DMS79 treated with DMSO at 0.1 percent for 48 hours (cell line): ENCODE results near the gene HOXA6.

ENCODE experiments used
- DNase-seq: peaks from one replicate; lab custom pipeline; 2025; lab: John Stamatoyannopoulos, UW

The HOXA6 gene

DNA sequence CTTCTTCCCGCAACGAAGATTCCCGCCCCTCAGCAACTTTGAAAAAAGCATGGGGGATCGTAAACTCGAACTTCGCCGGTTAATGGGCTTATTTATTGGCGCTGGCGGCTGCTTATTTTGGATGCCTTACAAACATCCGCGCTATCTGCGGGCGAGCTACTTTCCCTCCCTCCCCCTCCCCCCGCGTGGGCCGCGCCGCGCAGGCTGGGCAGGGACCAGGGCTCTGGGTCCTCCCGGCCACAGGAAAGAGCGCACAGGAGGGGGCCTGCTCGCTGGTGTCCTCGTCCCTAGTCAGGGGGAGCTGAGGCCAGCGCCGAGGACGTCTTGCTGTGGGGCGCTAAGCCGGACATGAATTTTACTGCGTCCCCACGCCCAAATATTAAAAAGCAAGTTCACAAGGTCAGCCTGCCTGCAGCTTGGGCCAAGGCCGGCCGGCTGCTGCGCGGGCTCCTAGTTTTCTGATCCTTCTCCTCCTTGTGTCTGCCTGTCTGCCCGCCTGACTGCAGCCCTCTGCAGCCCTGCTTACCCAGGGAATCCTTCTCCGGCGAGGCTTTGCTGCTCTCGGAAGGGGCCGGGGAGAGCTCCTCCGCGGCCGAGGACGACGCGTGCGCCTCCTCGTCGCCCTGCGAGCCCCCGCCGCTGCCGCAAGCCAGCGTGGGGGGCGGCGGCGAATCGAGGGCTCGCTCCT is 25.4 kb upstream of the HOXA6 start:
- DNase-seq, result no peak

- peak; percentile 49 for DNase-seq
Measured at GRCh38 chr7:27172315-27172774, 24.8 kb upstream of the HOXA6 start.

- DNase-seq, result peak; percentile 74
Measured at GRCh38 chr7:27171637-27172314, 24.2 kb upstream of the HOXA6 start.

- DNase-seq, result peak; percentile 74
Measured at GRCh38 chr7:27171325-27171636, 23.7 kb upstream of the HOXA6 start.

DNA sequence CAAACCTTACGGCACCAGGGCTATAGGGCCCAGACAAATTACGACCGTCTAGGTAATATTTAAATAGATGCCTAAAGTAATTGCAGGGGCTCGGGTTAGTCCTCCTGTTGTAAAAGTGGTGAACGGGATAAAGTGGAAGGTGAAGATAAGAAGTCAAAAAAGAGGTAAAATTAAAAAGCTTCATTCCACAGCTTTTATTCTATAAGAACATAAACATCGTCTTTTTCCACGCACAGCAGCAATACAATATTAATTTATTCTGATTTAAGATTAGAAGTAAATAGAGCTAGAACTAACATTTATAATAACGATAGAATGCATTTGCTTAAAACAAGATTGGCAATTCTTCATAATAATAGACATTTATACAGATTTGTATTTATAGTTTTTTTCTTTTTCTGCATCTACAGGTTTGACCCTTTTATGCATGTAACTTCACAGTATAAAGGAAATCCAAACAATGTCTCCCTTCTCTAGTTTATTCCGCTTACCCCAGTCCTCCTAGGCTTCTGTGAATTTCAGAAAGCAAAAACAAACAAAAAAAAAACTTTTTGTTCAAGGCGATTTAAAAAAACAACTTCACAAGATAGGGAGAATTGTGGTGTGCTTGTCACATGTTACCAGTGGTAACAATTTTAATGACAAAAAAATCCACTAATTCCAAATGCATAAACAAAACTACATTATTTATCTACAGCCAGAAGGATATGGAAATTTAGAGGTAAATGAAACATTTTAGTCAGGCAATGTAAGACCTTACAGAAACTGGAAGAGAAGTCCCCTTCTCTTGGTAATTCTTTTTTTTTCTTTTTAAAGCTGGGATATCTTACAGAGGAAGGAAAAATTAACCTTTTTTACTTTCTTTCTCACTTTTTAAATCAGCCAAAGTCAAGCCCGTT is 23.1 kb upstream of the HOXA6 start:
- DNase-seq, result peak; percentile 74

DNA sequence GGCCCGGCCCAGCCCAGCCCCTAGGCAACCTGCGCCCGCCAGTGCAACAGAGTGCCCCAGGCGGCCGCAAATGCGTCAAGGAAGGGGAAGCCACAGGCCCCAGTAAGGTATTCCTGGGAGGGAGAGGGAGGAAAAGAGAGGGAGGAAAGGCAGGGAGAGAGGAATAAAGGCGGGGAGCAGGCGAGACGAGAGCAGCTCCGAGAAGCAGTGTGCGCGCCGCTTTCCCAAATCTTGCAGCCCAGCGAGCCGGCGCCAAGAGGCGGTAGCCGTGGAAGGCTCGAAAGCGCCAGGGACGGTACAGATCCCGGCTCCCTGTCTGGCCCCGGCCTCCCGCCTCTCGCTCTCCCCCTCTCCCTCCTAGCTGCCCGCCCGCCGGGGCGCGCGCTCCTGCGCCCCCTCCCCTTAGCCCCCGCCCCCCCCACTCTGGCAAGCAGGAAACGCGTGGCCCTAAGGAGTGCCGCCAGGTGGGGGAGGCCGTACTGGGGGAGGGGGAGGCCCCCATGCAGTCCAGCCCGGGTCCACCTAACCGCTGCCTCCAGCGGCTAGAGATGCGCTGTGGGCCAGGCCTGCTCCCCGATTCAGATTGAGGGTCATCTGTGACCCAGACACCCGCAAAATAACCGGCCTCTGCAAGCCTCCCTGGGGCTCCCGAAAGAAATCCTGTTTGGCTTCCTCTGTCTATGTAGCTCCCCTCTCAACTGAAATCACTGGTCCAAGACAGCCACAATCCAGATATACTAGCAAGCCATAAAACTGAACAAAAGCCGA is 22.3 kb upstream of the HOXA6 start:
- DNase-seq, result peak; percentile 74

GRCh38 chr7:27168265-27168947 is 20.8 kb upstream of the HOXA6 start:
- peak; percentile 75 for DNase-seq

DNA sequence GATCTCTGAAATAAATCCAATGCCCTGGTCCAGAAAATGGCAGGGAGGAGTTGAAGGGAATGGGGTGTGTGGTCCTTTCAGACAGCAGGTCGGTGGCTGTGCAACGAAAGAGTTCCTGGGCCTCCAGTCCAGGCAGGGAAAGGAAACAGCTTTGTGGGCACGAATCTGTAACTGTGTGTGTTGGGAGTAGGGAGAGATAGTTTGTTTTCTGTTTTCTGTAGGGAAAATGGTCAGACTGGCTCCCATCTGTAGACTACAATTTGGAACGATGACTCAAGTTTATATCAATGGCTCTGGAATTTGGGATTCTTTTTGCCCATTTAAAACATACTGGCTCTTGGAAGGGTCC is 20.3 kb upstream of the HOXA6 start:
- no peak for DNase-seq

- no peak for DNase-seq
Measured at GRCh38 chr7:27166531-27167505, 19.2 kb upstream of the HOXA6 start.

DNA sequence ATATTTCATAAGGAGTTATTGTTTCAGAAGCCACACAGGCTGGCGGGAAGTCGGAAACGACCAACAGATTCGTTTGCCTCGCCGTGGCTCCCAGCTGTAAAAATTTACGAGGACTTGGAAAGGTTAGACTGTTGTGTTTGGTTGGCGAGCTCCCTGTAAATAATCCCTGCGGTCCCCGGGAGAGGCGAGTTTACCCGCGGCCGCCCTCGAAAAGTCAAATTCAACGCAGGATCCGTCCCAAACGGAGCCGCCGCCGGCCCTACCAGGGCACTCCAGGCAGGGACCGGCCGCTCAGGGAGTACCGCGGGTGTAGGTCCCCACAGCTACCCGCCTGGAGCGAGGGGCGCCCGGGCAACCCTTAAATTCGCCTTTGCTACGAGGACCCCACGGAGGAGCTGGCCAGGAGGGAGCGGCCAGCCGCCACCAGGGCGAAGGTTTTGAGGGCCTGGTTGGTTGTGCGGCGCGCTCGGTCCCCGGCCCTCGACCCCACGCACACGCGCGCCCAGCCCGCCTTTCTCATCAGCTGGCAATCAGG is 18.5 kb upstream of the HOXA6 start:
- no peak for DNase-seq

DNA sequence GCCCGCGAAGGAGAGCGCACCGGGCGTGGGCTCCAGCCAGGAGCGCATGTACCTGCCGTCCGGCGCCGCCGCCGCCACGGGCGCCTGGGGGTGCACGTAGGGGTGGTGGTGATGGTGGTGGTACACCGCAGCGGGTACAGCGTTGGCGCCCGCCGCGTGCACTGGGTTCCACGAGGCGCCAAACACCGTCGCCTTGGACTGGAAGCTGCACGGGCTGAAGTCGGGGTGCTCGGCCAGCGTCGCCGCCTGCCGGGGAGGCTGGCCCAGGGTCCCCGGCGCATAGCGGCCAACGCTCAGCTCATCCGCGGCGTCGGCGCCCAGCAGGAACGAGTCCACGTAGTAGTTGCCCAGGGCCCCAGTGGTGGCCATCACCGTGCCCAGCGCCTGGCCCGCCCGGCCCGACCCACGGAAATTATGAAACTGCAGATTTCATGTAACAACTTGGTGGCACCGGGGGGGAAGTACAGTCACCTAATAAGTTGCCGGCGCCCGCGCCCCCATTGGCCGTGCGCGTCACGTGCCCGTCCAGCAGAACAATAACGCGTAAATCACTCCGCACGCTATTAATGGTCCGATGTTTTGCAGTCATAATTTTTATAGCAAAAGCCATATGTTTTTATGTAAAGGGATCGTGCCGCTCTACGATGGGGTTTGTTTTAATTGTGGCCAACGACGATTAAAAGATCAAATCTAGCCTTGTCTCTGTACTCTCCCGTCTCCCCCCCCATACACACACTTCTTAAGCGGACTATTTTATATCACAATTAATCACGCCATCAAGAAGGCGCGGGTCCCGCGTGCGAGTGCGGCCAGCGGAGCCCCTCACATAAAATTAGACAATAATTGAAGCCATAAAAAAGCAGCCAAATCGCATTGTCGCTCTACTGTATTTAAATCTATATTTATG is 17.8 kb upstream of the HOXA6 start, which contains the start of gene HOXA9:
Gene HOXA9, minus strand, starts transcription at position 449 of the 907 bp plus-strand sequence. Its CDS starts 80 bp downstream, at position 369.
- DNase-seq, result no peak

GRCh38 chr7:27164367-27165088 is 17.0 kb upstream of the HOXA6 start:
- DNase-seq, result no peak

DNA sequence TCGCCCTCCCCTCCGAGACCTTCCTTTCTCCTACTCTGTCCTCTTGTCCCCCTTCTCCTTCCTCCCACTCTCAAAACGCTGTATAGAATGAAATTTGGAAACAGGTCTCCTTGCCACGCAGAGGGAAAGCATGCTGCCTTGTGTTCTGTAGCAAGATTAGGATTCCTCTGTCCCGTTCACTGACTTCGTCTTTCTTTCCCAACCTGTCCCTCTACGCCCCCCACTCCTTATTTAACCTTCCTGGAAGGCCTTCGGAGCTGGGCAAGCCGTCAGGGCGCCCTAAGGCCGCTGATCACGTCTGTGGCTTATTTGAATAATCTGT is 16.4 kb upstream of the HOXA6 start:
- DNase-seq, result no peak

DNA sequence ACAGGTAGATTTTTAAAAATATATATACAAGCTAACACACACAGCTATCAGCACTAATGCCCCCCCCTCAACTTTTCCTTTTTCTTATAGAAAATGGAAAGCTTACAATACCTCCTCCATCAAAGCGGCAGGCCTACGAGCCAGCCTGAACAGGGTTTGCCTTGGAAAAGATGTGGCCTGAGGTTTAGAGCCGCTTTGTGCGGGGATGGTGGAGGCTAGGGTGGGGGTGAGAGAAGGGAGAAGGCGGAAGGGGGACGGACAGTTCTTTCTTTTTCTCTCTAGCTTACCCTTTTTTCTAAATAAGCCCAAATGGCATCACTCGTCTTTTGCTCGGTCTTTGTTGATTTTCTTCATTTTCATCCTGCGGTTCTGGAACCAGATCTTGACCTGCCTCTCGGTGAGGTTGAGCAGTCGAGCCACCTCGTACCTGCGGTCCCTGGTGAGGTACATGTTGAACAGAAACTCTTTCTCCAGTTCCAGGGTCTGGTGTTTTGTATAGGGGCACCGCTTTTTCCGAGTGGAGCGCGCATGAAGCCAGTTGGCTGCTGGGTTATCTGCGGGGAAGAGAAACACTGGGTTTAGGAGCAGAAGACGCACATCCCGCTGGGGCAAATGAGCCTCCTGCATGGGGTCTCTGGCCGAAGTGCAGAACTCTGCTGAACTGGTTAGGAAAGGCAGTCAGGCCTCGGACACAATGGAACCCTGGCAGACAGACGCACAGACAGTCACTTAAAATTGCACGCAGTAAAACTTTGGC is 15.9 kb upstream of the HOXA6 start:
- no peak for DNase-seq

DNA sequence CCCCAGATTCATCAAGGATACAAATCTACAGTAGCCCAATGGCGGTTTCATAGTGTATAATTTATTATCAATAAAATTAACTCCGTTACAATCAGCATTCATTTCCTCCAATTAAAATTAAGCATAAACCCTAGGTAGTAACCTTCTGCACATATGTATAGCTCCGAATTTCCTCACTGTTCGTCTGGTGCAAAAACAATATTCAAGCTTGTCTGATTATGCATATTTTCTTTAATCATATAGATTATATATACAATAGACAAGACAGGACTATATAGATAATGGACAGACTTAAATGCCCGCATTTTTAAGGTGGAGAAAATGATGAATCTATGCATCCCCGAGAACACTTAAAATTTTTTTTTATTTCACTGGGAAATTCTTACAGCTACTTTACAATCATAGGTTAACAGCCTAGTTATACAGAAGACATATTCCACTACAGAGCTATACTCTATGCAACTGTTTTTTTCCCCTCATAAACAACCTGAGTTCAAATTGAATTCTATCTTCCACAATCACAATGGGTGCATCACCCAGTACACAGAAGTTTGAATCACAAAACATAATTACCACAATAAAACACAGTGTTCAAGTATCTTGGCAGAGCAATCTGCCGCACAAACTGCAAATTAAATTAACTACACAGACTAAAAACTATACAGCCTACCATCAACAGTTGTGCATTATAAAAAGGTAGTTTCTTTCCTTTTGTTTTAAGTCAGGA is 15.2 kb upstream of the HOXA6 start:
- no peak for DNase-seq

DNA sequence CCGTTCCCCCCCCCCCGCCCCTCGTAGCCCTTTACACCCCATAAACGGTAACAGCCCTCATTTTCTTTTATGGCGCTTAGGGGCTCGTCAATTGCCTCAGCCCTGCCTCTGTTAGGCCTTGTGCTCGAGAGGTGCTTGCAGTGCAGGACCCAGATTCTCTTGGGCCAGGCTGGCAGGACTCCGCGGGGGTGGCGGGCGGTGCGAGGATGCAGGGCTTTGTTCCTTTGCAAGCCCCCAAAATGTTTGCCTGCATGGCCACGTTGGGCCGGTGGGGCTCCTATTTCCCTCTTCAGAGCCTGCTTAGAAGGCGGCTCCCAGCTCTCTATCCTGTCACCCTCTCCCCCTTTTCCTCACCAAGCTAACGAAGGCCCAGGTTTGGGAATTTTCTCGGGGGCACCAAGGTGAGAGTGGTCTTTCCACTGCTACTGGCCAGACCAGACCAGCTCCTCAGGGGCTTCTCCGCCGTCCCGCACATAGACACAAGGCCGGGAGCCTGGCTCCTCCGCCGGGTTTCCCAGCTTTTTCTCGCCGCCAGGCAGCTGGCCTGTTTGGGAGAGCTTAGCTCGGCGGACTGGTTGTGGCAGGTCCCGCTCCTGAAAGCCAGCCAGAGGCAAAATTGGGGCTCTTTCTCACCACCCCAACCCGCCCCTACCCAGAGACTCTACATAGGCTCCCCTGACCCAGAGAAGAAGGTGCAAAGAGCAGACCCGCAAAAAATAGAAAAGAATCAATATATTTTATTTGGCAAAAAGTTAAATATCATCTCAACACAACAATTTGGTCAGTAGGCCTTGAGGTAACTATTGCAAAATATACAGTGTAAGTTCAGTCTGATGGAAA is 14.4 kb upstream of the HOXA6 start:
- no peak for DNase-seq
